HG03045 (cell line): ENCODE data around the gene SUPT4H1.

ENCODE experiments used
- ATAC-seq: cut with Tn5 transposase; IDR thresholded peaks from one replicate; pipeline ENCODE4 v1.9.1; 2021; ENCODE audit warnings: mild to moderate bottlenecking, moderate library complexity; ENCODE audit not compliant: unreplicated experiment

The SUPT4H1 gene

DNA sequence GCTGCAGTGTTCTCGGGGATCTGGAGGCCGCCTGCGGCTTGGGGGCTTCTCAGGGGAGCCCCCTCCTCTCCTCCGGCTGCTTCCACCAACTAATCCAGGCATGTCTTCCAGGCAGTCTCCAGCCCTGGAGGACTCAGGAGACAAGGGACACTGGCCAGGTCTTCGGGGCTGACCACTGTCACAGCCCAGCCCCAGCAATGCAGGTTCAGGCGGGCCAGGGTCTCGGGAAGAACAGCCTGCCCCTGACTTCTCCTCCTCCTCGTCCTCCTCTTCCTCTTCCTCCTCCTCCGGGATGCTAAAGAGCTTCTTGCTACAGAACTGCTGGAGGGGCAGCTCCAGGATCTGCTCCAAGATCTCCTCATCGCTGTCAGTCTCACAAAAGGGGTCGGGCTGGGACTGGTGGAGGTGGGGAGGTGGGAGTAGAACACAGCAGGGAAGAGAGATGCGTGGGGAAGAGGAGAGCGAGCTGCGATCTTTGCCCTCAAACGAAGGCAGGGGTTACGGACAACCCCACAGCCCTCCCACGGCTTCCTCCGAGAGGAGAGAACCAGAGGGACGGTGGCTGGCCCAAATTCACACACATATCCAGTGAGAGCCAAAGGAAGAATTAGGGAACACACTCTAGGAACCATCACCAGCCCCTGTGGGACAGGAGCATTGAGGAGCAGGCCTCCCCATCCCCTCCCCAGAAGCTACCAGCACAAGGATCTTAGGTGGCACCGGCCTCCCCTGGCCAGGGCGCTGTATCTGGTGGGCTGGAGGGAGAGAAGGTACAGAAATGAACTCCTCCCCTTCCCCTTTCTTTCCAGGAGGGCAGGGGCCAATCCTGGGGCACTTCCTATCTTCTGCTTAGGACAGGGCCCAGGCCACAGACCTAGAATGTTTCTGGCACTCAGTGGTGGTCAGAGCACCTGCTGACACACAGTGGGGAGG lies 42.8 kb downstream of the SUPT4H1 start:
- ATAC-seq, result no peak

DNA sequence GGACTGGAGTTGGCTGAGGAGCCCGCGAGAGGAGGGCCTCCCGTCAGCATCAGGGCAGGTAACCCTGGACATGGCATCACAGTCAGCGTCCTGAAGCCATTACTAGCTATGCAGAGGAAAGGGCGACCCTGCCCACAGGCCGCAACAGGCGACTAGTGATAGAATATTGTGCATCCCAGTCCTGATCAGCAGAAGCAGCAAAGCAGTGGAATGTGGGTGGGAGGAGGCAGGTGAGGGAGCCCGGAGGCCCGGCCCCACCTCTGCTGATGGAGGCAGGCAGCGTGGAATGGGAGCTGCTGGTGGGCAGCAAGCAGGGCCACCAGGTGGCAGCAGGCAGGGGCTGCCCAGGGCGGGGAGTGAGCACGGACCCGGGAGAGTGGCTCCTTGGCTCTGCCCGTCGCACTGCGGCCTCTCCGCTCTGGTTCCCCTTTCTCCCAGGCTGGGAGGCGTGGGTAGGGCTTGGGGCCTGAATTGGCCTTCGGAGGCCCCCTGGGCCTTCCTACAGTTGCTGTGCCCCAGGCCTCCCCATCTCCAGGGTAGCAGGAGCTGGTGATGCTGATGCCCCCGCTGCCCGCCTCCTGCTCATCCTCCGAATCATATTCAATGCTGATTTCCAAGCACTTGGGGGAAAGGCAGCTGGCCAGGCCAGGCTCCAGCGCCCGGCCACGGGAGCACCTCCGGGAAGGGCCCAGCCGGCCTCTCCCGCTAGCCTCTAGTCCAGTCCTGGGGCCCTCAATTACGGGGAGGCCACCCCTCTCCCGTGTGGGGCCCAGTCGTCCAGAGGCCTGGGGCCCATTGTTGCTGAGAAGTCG lies 43.6 kb downstream of the SUPT4H1 start:
- no peak for ATAC-seq

DNA sequence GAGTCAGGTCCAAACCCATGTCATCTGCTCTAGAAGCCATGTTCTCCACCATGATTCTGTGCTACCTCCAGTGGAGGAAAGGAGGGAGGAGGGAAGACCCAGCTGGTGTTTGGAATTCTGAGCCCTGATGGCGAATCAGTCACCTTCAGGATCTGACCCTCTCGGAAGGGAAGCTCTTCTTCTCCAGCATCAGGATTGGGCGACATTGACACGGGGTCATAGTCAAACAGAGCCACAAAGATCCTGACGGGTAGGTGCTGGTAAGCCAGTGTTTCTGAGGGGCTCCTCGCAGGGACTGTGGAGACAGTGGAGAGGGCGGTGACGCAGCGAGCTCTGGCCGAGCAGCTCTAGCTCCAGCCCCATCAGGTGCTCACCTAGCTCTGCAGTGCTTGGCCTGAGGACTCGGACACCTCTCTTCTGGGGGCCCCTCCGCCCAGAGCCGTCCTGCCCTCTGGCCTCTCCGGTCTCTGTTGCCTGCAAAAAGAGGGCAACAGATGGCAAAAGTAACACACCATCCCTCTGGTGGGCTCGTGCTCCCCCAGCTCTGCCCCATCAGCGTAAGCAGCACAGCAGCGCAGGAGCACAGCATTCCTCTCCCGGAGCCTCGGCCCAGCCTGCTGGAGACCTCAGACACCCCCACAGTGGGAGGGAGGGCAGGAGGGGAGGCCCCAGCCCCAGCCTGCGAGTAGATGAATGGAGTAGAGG lies 44.4 kb downstream of the SUPT4H1 start:
- no peak for ATAC-seq

DNA sequence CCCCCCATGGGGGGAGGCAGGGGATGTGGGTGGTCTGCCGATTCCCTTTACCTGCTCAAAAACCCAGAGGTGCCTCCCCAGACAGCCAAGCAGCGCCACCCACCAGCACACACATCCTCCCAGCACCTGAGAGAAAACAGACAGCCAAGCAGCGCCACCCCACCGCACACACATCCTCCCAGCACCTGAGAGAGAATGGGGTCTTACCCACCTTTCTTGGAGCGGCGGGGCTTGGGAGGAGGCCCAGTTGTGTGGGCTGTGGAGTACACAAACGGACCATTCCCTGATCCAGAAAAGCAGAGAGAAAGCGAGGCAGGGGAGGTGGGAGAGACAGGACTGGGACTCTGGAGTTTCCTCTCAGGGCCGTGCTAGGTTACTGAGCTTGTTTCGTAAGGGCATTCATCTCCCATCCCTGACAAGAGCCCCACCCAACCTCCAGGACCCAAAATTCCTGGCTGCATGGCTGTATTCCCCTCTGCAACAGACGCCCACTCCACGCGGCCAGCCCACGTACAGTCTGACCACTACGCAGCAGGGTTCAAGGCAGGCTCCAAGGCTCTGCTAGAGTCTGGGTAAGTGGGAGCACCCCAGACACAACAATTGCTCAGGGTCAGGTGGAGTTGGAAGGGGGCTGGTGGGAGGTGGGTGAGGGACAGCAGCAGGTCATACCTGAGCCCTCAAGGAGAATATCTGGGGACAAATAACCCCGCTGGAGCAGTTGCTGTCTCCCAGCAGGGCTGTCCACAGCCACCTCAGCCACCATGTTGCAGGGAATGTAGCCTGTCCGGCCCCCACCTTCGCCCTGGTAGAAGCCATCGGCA lies 45.7 kb downstream of the SUPT4H1 start:
- ATAC-seq, result no peak

DNA sequence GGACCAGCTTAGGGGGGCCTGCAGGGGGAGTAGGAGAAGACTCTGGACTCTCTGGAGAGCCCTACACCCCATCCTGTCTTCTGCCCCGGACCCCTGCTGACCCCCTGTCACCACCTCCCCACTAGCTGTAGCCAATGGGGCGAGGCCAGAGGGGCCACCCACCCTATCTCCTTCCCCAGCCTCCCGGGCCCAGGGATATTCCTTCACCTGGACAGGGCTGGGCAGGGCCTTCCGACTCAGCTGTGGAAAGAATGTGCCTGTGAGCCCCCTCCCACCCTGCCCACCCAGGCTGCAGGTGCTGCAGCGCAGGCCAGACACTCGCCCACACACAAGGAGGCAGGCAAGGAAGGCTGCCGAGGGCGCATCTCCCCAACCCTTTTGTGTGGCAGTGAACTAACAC lies 46.4 kb downstream of the SUPT4H1 start:
- no peak for ATAC-seq

DNA sequence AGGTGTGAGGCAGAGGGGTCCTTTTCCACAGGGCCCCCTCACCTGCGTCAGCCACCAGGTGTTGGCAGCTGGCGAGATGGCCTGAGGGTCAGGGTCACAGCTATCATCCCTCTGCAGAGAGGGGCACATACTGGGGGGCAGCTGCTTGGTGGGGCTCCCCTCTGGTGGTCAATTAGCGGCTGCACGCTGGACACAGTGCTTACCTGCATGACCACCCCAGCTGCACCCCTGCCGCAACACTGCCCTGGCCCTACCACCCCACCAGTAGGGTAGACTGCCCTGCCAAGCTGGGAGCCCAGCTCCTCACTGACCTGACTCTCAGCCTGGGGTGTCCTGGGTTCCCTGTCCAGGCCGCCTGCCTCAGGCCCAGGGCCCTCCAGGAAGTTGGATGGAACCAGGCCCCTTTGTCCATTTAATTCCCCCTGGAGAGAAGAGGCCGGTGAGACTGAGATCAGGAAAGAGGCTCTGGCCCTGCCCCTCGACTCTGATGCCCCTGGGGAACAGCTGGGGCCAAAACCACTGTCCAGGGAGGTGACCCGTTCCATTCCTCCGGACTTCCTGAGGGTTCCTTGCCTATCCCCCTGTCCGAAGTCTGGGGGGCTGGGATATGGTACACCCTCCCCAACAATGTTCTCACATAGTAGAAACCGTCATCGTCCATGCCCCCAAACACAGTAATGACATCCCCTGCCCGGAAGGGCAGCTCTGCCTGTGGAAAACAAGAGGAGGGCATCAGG lies 47.1 kb downstream of the SUPT4H1 start:
- ATAC-seq, result no peak

DNA sequence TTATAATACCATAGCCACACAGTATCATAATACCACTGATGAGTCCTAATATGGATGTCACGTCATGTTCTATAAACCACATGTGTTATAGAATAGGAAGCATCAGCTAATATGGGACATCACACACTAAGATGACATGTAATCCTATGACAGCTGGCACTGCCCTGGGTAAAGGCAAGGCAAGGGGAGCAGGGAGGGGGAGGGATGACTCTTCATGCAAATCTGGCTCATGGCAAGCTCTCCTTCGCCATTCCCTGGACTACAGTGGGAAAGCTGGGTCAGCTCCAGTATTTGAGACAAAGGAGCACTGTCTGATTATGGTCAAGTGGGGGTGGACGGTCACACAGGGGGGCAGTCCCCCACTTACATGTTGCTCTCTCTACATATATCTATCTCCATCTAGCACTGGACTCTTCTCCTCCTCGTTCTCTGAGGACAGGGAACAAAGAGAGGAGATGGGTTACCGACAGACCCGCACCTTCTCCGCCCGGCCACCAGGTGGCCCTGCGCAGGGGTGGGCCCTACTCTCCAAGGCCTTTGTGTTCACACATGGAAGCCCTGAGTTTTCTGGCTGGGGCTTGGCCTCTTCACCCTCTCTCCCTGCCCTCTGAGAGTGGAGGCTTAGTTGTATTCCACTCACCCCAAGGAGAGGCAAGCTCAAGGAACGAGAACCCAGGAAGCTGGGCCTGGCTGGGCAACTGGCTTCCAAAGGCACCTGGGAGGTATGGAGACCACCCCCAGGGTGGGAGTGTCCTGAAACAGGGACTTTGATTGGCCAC lies 47.8 kb downstream of the SUPT4H1 start:
- no peak for ATAC-seq

DNA sequence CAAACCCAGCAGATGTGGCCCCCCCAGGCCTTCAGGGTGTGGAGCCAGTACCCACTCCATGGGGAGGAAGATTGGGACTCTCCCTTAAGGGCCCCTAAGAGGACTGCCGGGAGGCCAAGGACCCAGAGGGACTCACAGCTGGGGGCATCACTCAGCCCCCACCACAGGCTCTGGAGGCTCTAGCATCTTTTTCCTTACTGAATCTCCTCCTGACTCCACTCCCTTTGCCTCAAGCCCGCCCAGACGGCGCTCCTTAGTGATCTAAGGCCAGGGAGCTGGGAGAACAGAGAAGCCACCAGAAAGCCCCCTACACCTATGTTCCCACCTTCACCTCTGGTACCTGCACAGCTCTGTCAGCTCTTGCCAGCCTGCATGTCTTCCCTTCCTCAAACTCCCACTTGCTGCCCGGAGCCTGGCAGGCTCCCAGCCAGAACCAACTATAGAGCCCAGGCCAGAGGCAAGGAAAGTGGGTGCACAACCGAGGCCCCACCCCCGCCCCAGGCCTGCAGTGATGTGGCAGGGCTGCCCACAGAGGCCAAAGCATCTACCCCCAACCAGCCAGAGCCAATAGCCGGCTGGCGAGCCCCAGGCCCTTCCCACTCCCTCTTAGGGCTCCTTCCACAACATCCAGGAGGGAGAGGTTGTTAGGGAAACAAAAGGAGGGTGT lies 48.9 kb downstream of the SUPT4H1 start:
- ATAC-seq, result no peak

DNA sequence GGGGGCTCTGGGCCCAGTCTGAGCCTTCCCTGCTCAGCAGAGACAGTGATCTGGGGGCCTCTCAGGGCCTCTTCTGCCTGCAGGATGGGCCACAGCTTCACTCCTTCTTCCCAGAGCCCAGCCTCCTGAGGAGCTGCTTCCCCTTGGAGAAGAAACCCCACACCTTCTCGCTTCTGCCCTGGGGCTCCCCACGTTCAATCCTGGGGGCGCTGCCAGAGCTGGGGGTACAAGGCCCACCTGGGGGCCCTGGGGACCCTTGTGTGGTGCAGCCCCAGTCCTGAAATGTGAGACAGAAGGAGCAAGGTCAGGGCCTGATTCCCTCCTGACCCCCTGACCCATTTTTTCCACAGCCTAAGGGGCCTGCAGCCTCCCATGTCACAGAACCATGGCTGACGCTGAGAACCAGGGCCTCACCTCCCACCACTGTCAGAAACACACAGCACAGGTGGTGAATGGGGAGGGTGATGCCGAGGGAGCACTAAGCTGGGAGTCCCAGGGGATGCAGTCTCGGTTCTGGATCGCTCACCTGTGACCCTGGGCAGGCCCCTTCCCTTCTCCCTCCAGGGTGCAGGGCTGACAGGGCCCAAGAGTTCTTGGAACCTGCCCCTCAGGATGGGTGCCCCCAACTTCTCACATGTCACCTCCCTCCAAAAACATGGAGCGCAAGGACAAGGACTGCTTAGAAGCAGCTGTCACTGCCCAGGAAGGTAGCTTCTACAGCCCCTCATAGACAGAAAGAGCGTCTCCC lies 49.7 kb downstream of the SUPT4H1 start:
- ATAC-seq, result no peak

DNA sequence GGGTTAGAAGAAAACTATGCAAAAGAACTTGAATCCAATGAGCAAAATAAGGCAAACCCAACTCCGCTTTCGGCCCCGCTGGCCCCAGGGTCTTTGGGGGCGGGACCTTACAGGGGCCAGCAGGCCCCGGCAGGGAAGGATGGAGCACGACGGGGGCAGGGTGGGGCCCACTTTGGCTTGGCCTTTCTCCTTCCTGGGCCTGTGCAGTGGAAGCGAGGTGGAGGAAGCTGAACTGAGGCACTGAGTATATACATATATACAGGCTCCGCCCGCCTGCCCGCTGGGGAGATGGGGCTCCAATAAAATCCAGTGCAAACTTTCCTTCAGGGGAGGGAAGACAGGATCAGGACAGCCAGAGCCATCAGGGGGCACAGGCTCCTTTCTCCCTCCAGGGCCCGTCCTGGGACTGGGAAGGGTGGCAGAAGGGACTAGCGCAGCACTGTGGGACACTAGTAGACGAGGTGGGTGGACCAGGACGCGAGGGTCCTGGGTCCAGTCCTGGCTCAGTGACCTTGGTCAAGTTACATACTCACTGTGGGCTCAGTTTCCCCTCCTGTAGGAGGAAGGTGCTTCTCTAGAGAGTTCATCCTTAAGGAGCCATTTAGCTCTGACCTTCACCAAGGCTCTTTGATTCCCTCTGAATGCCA lies 50.4 kb downstream of the SUPT4H1 start:
- ATAC-seq, result no peak

DNA sequence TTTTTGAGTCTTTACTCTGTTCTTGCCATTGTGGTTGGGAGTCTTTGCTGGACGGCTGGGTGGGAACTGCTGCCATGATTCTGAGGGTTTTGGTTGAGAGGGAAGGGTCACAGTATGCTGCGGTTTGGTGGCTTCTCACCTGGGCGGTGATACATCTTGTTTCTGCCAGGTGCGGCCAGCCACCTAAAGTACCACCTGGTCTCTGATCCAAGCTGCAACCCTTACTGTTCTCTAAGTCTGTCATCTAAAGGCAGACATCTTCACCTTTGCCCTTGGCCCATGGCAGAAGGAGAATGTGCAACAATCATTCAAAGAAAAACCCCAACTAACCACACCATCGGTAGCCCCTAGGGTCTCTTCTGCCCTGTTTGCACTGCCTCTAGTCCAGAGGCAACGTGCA lies 51.7 kb downstream of the SUPT4H1 start:
- no peak for ATAC-seq
